GM19324 (cell line): ENCODE results near the gene ACOT7.
"Not testable (repeated sequence)": the region's sequence is repeated elsewhere in the genome, so short reads cannot be mapped to it uniquely, and the experiment has no call there.

ENCODE experiments used
- ATAC-seq: cut with Tn5 transposase; IDR thresholded peaks from one replicate; pipeline ENCODE4 v1.9.1; 2021; ENCODE audit warnings: mild to moderate bottlenecking, moderate library complexity; ENCODE audit not compliant: unreplicated experiment, low FRiP score

The ACOT7 gene

GRCh38 chr1:6241887-6242740 is 151.5 kb downstream of the ACOT7 start:
- no peak for ATAC-seq

DNA sequence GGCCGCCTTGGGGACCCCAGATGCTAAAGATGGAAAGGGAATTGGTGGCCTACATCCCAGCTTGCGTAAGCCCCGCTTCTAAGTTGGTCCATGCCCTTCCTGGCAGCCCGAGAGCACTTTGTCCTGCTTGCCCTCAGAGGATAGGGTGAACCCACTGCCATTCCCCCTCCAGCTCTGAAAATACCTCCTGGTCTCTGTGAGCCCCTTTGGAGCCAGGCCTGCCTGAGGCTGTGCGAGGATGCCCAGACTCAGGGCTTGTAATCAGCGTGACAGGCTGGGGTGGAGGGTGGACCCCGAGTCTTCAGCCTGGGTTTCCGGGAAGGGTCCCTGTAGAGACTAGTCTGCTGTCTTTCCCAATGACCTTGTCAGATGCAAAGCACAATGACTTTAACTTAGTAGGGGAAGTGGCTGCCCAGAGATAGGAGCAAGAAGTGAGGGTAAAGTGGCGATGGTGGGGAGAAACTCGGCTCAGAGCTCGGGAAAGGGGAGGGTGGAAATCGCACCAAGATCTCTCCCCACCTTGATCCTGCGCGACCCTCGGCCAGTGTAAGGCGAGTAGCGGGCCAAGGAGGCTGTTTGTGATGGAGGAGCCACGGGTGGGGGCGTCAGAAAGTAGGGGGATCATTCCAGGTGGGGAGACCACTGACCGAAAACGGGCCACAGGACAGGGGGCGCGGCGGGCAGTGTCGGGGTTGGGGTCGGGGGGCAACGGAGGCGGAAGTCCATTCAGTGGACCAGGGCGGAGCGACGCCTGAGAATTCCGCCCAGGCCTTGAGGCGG is 152.3 kb downstream of the ACOT7 start:
- ATAC-seq, result no peak

DNA sequence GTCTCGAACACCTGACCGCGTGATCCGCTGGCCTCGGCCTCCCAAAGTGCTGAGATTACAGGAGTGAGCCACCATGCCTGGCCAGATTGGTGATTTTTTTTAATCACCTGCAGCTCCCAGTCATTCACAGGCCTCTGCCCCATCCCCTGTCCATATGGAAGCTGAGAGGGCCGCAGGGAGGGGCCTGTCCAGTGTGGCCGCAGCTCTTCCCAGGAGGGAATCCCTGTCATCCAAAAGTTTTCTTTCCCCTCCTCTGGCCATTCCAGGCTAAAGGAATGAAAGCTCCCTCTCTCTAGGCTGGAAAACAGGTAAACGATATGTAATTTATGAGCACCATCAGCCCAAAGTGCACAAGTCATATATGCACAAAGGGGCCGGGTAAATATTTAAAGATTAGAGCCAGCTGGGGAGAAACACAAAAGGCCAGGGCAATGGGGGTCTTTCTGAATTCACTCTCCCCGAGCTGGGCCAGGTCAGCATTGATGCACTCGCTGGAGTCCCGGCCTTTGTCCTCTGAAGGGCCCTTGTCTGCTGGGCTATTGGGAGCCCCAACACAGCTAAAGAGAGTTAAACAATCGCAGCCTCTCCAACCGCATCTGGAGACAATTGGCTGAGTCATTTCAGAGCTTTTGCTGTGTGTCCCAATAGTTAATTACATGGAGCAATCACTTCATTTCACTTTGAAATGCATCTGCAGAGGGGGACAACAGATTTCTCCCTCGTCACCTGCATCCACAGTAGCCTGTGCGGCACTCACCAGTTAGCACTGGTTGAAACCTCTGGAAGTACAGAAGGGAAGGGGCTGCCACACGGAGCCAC is 153.4 kb downstream of the ACOT7 start:
- no peak for ATAC-seq

DNA sequence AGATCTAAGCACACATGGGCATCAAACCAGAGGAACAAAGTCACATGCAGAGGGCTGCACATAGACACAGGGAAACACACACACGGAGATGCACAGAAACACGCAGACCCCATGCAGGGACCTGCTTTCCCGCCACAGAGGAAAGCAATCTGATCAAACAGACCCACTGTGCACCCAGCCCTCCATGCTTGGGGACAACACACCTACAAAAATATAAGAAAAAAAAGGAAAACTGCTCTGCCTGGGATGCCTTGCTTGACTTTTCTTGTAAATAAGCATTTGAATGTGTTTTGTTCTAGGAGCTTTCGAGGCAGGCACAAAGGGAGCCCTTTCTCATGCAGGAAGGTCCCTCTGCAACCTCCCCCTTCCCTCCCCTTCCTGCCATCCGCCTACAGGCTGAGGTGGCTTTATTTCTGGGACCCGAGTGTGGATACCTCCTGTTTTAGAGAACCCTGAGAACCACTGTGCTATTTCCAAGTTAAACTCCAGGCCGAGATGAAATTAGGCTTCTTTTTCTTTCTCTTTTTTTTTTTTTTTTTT is 154.3 kb downstream of the ACOT7 start:
- ATAC-seq, result no peak

DNA sequence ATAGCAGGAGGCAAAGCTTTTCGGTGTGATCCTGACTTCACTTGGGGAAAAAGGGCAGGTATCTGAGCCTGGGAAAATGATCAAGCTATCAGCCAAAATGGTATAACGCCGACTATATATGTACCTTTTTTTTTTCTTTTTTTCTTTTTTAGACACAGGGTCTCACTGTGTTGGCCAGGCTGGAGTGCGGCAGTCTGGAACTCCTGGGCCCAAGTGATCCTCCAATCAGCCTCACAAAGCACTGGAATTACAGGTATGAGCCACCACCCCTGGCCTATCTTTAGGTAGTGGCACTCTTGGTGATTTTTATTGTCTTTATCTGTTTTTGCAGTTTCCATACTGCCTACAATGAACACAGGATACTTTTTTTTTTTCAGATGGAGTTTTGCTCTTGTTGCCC is 156.5 kb downstream of the ACOT7 start:
- no peak for ATAC-seq

- no peak for ATAC-seq
Measured at GRCh38 chr1:6235296-6235677, 158.3 kb downstream of the ACOT7 start.

GRCh38 chr1:6234502-6235295 is 158.9 kb downstream of the ACOT7 start:
- ATAC-seq, result no peak

- ATAC-seq, result no peak
Measured at GRCh38 chr1:6233376-6233775, 160.2 kb downstream of the ACOT7 start.

- no peak for ATAC-seq
Measured at GRCh38 chr1:6225651-6226050, 167.9 kb downstream of the ACOT7 start.

DNA sequence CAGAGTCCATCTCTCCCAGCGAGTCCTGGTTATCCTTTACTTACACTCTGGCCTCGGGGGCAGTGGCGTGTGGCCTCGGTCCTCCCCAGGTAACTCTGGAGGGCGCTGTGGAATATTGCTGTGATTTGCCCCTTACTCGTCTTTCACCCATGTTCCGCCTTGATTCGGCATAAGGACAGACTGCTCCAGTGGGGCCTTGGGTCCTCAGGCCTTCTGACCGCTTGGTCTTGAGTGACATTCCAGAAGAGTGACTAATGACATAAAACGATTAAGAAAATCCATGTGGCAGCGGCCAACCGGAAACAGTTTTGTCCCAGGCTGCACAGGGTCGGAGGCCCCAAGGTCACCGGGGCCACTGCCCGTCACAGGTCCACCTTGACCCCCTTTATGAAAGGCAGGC is 168.8 kb downstream of the ACOT7 start:
- no peak for ATAC-seq

GRCh38 chr1:6223617-6224016 is 169.9 kb downstream of the ACOT7 start:
- no peak for ATAC-seq

GRCh38 chr1:6222636-6223035 is 170.9 kb downstream of the ACOT7 start:
- no peak for ATAC-seq

- ATAC-seq, result no peak
Measured at GRCh38 chr1:6221210-6221784, 172.3 kb downstream of the ACOT7 start.

GRCh38 chr1:6220236-6220635 is 173.3 kb downstream of the ACOT7 start:
- ATAC-seq, result no peak

- not testable (repeated sequence) for ATAC-seq
Measured at GRCh38 chr1:6219641-6220040, 173.9 kb downstream of the ACOT7 start.

DNA sequence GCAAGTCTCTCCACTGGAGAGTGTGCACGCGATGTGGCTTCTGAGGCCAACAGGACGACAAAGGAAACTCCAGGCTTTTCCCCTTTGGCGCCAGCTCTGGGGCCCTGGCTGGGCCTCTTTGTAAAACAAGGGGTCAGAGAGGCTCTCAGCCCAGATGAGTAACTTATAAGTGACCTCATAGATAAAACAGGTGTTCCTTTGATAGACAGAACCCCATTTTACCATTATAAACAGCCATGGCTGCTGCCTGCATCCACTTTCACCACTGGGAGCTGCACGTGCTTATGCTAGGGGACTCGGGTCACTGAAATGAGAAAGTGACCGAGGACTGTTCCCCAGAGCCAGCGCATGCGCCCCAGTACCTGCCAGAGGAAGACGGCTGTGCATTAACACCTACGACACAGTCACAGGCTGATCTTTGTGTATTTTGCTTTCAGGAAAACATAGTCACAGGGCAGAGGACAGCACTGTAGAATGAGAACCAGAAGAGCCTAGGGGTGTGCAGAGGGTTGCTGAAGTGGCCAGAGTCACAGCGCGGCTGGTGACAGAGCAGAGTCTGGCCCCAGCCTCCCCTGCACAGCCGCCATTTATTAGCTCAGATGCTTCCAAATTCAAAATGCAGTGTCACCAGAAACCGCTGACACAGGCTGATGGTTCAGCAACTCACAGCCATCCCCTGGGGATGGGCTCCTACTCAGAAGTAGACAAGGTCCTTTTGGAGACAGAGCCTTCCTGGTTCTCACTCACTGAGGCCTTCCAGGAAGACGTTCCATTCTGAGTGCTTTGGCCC is 175.0 kb downstream of the ACOT7 start:
- ATAC-seq, result no peak
